GM12801 (cell line): ENCODE results near the gene LILRA5.

Source experiments
- CTCF ChIP-seq: IDR thresholded peaks from one replicate; pipeline ENCODE4 v1.5.1; 2011; ENCODE audit warnings: control low read depth; ENCODE audit not compliant: insufficient read length; ENCODE audit errors: extremely low read depth

The LILRA5 gene

DNA sequence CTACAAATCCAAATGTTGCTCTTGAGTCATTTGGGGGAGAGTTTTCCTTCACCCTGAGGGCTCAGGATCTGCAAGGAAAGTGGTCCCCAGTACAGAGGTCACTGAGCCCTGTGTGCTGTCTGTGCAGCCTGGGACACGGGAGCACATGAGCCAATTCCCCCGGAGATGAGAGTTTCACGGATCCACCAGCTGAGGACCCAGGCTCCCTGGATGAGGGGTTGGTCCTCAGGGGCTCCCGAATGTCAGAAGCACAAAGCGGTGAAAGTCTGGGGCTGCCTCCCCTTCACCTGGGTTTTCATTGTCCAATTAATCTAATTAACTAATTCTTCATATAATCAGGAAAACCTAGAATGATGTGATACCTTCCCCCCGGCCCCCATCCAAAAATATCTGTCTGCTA, 18.4 kb downstream of the LILRA5 start:
- TF ChIP-seq CTCF, result no peak

GRCh38 chr19:54287456-54287855, 25.5 kb downstream of the LILRA5 start:
- TF ChIP-seq CTCF, result no peak

- no peak for TF ChIP-seq CTCF
Observed at GRCh38 chr19:54282686-54283470, 30.1 kb downstream of the LILRA5 start.

DNA sequence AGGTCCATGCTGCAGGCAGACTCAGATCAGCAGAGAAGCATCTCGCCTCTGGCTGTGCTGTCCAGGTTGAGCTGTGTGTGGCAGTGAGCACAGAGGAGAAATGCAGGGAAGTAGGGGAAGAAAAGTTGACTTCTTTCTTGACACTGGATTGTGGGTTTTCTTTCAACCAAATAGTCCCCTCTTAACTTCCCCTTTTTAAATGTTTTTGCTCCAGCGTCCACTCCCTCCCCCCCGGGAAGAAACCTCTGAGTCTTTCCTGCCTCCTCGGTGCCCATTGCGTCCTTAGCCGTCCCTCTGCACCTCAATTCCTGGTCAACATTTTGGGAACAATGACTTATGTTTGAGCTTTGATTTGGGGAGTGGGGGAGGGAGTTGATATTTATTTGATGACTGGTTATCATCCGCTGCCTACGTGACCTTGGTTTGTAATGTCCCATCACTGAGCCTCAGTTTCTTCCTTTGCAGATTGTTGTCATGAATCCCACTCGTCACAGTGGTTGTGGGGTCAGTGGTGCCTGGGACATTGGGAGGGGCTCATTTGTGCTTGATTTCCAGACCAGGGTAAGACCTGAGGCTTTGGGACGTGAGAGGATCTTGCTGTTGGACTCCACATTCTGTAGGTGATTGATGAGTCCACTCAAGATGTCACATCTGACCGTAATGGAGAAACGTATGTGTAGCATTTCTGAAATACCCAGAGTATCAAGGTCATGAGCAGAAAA, 31.8 kb downstream of the LILRA5 start, which contains the start of gene LILRB2:
LILRB2 (minus strand) TSS at position 104 of the 722 bp plus-strand sequence. CDS start 614 bp downstream, outside the sequence.
- no peak for TF ChIP-seq CTCF

GRCh38 chr19:54279406-54279962, 33.5 kb downstream of the LILRA5 start:
- no peak for TF ChIP-seq CTCF

- no peak for TF ChIP-seq CTCF
Observed at GRCh38 chr19:54275951-54276350, 37.0 kb downstream of the LILRA5 start.

GRCh38 chr19:54273821-54274220, 39.1 kb downstream of the LILRA5 start:
- TF ChIP-seq CTCF, result no peak
